Measurements from ENCODE around the gene ACAA2. TPM values are rescaled to one million over a fixed set of nuclear protein-coding genes. Genes with fewer than 3 reads are reported as not detected.

ACAA2 gene
- total RNA-seq, 1 donor from 2014 or later = 50.6 TPM

GRCh38 chr18:49757513-49758262, 55.6 kb downstream of the ACAA2 start:
- no peak for TF ChIP-seq POLR2AphosphoS5 (IDR thresholded peaks at IDR 0.05; ENCODE audit: insufficient read depth in 1 of 2, low read depth in 1 of 2)
- no peak for TF ChIP-seq CTCF (IDR thresholded peaks at IDR 0.05)
- no peak for TF ChIP-seq POLR2A (IDR thresholded peaks at IDR 0.05)
- no peaks in the 10 kb centered on the region for H3K4me1 ChIP-seq
- no peak overlapping the region for H3K27ac ChIP-seq
- no peaks in the 10 kb centered on the region for H3K9me3 ChIP-seq
- no peaks in the 10 kb centered on the region for H3K36me3 ChIP-seq
- H3K27me3 ChIP-seq = no peaks in the 10 kb centered on the region
- peak in 1 of 2 donors; percentile 85 for DNase-seq (ENCODE audit: extremely low spot score in 2 of 2)
- H3K4me3 ChIP-seq = no peak overlapping the region
- intact Hi-C loops (cut with DNase I) = no loop called here

GRCh38 chr18:49756671-49757362, 56.5 kb downstream of the ACAA2 start:
- intact Hi-C loops (cut with DNase I) = no loop called here
- DNase-seq (ENCODE audit: extremely low spot score in 2 of 2) = peak in 1 of 2 donors; percentile 79
- TF ChIP-seq POLR2A (IDR thresholded peaks at IDR 0.05) = no peak
- TF ChIP-seq POLR2AphosphoS5 (IDR thresholded peaks at IDR 0.05; ENCODE audit: insufficient read depth in 1 of 2, low read depth in 1 of 2) = no peak
- TF ChIP-seq CTCF (IDR thresholded peaks at IDR 0.05) = no peak

GRCh38 chr18:49756135-49756534, 57.2 kb downstream of the ACAA2 start:
- intact Hi-C loops (cut with DNase I) = no loop called here

More at GRCh38 chr18:49756671-49757362, 56.5 kb downstream of the ACAA2 start:
- H3K4me1 ChIP-seq = no peaks in the 10 kb centered on the region
- H3K27ac ChIP-seq = no peak overlapping the region
- H3K36me3 ChIP-seq = no peaks in the 10 kb centered on the region
- no peaks in the 10 kb centered on the region for H3K27me3 ChIP-seq
- H3K4me3 ChIP-seq = no peak overlapping the region
- no peaks in the 10 kb centered on the region for H3K9me3 ChIP-seq

GRCh38 chr18:49755489-49755888, 57.8 kb downstream of the ACAA2 start:
- Histone ChIP-seq H3K27ac (no peak overlapping the region), H3K36me3 (no peaks in the 10 kb centered on the region), H3K4me1 (no peaks in the 10 kb centered on the region), H3K4me3 (no peak overlapping the region), H3K27me3 (no peaks in the 10 kb centered on the region), H3K9me3 (no peaks in the 10 kb centered on the region)
- intact Hi-C loops (cut with DNase I) = no loop called here
- TF ChIP-seq POLR2A (IDR thresholded peaks at IDR 0.05) (no peak), POLR2AphosphoS5 (IDR thresholded peaks at IDR 0.05; ENCODE audit: insufficient read depth in 1 of 2, low read depth in 1 of 2) (no peak), CTCF (IDR thresholded peaks at IDR 0.05) (no peak)
- peak in 1 of 2 donors; percentile 55 for DNase-seq (ENCODE audit: extremely low spot score in 2 of 2)

More at GRCh38 chr18:49756135-49756534, 57.2 kb downstream of the ACAA2 start:
- Histone ChIP-seq H3K4me3 (no peak overlapping the region), H3K4me1 (no peaks in the 10 kb centered on the region), H3K9me3 (no peaks in the 10 kb centered on the region), H3K27me3 (no peaks in the 10 kb centered on the region), H3K36me3 (no peaks in the 10 kb centered on the region), H3K27ac (no peak overlapping the region)
- TF ChIP-seq CTCF (IDR thresholded peaks at IDR 0.05) (no peak), POLR2A (IDR thresholded peaks at IDR 0.05) (no peak), POLR2AphosphoS5 (IDR thresholded peaks at IDR 0.05; ENCODE audit: insufficient read depth in 1 of 2, low read depth in 1 of 2) (no peak)
- peak in 1 of 2 donors; percentile 55 for DNase-seq (ENCODE audit: extremely low spot score in 2 of 2)

GRCh38 chr18:49754866-49755265, 58.5 kb downstream of the ACAA2 start:
- DNase-seq (ENCODE audit: extremely low spot score in 2 of 2) = no peak
- TF ChIP-seq POLR2A (IDR thresholded peaks at IDR 0.05) (no peak), POLR2AphosphoS5 (IDR thresholded peaks at IDR 0.05; ENCODE audit: insufficient read depth in 1 of 2, low read depth in 1 of 2) (no peak), CTCF (IDR thresholded peaks at IDR 0.05) (no peak)
- no peaks in the 10 kb centered on the region for H3K4me1 ChIP-seq
- H3K9me3 ChIP-seq = no peaks in the 10 kb centered on the region
- no peak overlapping the region for H3K4me3 ChIP-seq
- H3K27me3 ChIP-seq = no peaks in the 10 kb centered on the region
- H3K27ac ChIP-seq = no peak overlapping the region
- no peaks in the 10 kb centered on the region for H3K36me3 ChIP-seq
- intact Hi-C loops (cut with DNase I) = no loop called here
